Kidney glomerular epithelial cell (primary cell): ENCODE results near the gene NRN1.
"Not testable (repeated sequence)": the region's sequence is repeated elsewhere in the genome, so short reads cannot be mapped to it uniquely, and the experiment has no call there.

Experiments
- DNase-seq: peaks from one replicate; lab custom pipeline; 2025; lab: John Stamatoyannopoulos, UW

The NRN1 gene

DNA sequence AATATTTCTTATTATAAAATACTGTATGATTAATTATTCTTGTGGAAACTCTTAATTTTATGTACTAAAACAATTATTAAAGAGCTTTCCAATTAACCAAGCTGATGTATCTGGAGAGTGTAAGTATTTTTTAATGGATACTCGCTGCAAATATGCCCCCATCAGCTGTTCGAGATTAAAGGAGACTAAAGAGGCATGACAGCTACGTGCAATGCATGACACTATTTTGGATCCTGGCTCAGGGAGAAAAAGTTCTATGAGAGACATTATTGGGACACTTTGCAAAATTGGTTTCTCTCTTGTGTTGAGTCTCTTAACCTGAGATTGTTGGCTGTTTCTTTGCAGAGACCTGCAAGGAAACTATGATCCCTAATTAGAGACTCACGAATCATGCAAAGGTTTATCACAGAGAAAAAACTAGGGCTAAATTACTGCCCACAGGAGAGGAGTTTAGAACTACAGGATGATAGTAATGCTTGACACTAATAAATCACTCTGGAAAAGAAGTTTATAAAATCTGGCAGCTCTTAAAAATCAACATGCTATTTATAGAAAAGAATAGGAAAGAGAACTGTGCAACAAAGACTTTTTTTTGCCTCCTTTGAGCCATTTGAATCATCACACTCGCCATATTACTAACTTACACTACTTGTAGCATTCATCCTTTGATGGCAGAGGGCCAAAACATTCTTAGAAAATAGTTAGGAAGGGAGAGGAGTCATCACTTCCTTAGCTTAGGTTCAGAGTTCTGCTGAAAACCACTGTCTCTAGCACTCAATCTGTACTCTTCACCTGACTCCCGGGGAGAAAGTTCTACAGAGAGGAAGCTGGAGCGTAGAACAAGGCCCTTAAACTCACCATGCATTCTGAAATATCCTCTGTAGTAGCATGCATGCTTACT lies 25.3 kb downstream of the NRN1 start:
- no peak for DNase-seq

DNA sequence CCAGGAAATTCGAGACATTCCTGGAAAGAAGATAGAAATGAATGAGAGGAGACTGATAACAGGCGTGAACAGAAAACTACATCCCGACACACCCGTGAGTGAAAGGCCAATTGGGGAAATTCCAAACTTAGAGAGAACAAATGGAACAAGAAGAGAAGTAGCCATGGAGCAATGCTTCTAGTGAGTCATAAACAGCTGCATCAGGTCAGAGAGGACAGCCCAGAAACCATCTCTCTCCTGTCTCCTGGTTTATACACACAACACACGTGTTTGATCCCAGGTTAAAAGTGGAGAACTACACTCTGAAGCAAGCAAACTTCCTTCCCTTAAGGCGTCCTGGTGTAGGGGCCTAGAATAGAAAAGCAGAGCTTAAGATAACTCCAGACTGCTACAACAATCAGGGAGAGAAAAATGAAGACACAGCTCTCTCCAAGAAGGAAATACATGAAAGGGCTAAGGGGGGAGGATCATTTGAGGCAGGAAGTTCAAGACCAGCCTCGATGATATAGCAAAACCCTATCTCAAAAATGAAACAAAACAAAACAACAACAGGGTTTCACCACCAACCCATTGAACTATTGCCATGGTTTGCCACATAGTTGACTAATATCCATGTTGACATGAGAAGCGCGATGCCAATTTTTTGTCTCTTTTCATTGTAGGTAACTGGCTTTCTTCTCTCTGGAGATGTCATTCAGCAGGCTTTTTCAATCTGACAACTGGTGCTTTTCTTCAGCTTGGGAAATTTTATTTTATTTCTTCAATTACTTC lies 26.9 kb downstream of the NRN1 start:
- no peak for DNase-seq

DNA sequence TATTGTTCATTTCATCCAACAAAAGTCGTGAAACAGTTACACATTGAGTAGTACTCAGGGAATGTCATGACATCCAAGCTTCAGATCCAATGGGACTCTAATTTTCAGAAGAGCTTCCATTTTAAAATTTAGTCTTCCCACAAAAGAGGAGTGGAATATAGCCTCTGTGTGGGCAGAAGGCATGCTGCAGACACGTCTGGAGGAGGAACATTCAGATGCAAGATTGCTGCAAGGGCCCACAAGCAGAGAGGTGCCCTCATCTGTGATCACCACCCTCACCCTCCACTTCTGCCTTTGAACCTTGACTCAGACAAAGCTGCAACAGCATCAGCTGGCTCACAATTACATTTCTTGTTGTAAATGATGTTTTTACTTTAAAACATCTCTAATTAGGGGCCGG lies 29.9 kb downstream of the NRN1 start:
- no peak for DNase-seq

DNA sequence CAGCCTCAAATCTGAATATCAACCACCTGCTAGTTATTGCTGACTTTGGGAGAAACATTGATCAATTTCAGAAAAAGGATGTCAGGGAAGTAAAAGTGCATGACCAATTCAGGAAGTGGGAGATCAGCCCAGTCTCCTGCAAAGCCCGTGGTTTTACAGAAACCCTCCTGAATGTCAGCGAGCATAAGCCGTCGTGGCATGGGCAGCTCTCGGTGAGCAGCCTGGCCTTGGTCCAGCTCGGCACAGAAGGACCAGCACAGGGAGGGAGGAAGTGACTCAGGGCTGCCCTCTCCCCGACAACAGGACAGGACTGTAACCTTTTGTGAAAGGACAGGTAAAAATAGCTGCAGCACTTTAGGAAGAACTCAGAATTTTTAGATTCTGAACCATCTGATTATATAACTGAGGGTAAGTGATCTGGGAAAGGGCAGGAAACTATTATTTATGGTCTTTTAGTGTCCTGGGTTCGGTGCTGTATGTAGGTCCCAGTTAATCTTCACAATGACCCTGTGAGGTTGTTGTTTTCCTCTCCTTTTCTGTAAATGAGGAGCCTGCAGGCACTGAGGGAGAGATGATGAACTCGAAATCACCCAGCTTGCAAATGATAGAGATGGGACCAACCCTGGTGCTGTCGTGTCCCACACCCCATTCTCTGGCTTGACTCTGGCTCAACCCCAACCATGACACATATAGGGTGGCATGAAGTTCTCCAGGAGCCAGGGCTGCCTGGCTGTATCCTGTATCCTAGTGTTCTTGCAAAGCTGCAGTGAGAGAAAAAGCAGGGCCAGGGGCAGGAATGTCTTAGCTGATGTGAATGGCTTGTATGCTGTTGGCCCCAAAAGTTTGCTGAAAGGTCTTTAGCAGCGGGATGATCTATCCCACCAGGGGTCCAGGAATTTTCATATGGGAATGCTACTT lies 37.6 kb downstream of the NRN1 start:
- DNase-seq = no peak

DNA sequence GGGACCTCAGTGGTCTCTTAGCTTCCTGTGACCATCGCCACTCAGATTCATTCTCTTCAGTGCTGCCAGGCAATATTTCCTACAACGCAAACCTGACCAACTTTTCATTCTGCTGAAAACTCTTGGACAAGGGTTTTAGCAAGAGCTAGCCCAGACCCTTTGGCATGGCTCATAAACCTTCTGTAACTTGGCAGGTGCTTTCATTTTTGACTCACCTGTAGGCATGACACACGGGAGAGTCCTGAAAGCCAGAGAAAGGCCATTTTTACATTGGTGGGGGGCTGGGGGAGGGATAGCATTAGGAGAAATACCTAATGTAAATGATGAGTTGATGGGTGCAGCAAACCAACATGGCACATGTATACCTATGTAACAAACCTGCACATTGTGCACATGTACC lies 38.7 kb downstream of the NRN1 start:
- DNase-seq = not testable (repeated sequence)

DNA sequence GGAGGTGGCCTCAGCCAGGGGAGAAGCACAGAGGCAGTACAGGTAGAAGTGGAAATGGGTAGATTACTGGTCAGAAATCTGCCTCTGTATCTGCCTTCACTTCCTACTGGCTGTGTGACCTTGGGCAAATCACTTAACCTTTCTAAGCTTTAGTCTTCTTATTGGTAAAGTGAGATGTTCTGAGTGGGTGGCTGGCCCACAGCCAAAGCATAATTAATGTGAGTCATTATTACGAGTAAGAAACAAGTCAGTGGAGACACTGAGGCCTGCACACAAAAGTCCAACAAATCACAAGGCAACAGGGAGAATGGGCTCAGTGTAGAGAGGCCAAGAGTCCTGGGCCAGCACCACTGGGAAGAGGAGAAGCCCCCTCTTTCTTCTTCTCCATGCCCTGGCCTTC lies 39.1 kb downstream of the NRN1 start:
- DNase-seq = no peak

DNA sequence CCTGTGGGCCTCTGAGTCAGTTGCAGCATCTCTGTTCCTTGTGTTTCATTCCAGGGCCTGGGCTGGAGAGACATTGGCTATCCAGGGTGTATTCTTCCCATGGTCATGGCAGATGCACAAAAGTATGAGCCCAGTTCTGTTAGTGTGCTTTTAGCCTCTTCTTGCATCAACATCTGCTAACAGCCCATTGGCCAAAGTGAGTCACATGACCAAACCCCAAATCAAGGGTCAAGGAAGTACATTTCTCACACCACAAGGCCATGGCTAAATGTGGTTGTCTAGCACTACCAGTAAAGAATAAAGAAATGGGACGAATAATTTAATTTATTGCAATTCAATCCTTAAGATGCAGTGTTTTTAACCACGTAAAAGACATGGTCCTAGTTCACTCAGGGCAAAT lies 43.9 kb downstream of the NRN1 start:
- no peak for DNase-seq

DNA sequence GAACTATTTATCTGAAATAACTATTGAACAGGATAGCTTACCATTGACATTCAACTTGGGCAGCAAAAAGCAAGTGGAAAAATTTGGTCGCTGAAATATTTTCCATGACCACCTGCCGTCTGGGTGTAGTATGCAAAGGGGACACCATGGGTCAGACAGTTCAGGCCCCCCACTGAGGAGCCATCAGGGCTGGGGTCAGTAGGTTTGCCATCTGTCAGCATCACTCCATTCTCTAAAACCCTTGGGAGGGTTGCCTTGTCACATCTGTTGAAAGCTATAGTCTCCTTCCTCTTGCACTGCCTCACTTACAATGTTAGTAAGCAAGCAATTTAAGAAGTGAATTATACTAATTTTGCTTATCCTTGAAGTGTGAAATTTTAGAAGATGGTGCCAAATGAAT lies 44.9 kb downstream of the NRN1 start:
- DNase-seq = no peak

DNA sequence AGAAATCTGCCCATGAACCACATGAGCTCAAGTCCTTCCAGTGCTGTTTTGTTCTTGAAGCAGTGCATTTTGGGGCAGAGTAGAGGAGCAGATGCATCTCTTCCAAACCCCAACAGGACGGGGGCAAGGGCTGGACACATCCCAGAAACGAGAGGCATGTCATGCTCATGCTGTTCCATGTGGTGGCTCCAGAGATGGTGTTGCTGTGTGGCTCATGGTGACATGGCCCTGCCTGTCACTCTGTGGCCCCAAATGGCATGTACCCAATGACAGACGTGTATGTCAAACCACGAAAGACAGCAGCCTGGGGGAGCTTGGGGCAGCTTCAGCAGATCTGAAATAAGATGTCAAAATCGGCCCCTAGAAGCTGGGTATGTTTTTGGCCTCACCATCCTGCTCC lies 46.3 kb downstream of the NRN1 start:
- no peak for DNase-seq

DNA sequence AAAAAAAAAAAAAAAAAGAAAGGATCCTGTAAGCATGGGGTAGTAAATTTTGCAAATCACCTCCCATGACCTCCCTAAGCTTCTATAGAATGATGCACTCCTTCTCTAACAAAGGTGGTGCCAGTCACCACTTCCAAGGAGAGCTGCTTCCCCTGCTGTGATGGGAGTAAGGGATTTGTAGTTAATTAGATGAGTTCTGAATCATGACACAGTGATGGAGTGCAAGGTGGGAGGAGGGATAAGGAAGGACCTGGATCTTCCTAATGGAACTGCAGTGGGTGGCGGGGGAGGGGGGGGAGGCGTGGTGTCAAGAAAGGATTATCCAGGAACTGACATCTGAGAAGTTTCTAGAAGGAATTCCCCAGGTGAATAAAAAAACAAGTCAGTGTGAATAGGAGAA lies 47.8 kb downstream of the NRN1 start:
- no peak for DNase-seq

DNA sequence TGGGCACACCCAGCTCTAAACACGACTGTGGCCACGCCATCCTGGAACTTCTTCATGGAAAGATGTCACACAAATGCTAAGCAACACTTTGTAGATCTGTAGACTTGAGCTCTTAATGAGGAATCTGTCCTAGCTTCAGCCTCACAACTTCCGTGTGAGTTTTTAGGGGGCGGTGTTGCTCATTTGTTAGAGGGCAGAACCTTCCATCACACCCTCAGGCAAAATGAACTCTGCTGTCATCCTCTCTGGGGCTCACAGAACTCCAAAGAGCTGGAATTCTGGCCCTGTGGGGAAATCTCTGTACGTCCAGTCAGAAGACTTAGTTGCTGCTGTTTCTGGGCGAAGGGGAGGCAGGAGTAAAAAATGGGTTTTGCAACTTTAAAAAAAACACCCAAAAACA lies 49.8 kb downstream of the NRN1 start:
- no peak for DNase-seq

DNA sequence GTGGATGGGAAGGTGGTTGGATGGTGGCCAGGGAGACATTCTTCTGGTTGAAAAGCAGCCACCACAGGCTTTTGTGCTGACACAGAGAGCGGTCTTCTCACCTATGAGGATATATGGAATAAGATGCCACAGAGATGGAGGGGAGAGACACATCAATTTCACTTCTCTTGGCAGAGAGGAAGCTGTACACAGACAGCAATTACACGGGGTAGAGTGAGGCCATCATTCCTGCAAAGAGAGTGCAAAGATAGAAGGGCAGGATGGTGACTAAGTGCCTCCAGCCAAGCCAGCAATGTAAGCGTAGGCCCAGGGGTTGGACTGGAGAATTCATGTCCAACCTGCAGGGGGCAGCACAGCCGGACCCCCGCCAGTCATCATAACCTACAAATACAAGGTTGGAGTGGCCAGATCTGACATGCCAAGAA lies 56.4 kb downstream of the NRN1 start:
- DNase-seq = no peak
